K562 (cell line): ENCODE results near the gene PBX1. TPM values are rescaled to one million over a fixed set of nuclear protein-coding genes. Genes with fewer than 3 reads are reported as not detected.

Experiments used
- ATAC-seq: fragments of 200-7000 bp; cut with Tn5 transposase; 3 replicates; pipeline ENCODE4 v1.9.1; 2020; ENCODE audit warnings: moderate library complexity
- BruUV-seq: library from RNA; stranded (reverse); fragments of 400-500 nt; replicated peaks from 2 replicates; lab custom pipeline; 2021; lab: Mats Ljungman, UMichigan
- CTCF ChIA-PET: fragments of 300-600 bp; formaldehyde crosslinking; extraction: SDS; loops from one replicate; lab custom pipeline; 2021; ENCODE audit warnings: low intra/inter-chr PET ratio; lab: Yijun Ruan, JAX
- POLR2A ChIA-PET: fragments of 300-600, 350-650 bp; sonication (Branson Sonifier 250); formaldehyde crosslinking; extraction: SDS; loops from one replicate; lab custom pipeline; 2021; ENCODE audit warnings: antibody characterized with exemption, inconsistent platforms; lab: Yijun Ruan, JAX
- DNase-seq, 4 experiments: peaks; one replicate each; pipeline versions ENCODE4 v3.0.0 to v3.0.0-alpha.2; 2011 to 2018; ENCODE audit warnings: low spot score in 3 of 4, mixed read lengths in 3 of 4; ENCODE audit errors: extremely low read depth in 1 of 4
- FAIRE-seq: peaks from 2 replicates; lab custom pipeline; 2011; peaks lifted over from hg19 to GRCh38; lab: Jason Lieb, UNC
- H2AFZ ChIP-seq: 2 replicates; pipeline ENCODE4 v1.6.0; 2011; ENCODE audit warnings: low read depth, low read length, control low read depth, inconsistent platforms
- H3K27ac ChIP-seq: fragments of 200-600 bp; 3 replicates; pipeline ENCODE4 v1.8.0; 2011; ENCODE audit warnings: low read depth, mild to moderate bottlenecking, control low read depth, inconsistent platforms, low read length, moderate library complexity, mixed read lengths; ENCODE audit errors: extremely low read depth
- H3K27me3 ChIP-seq, 2 experiments: fragments of 300-600 bp in 1 of 2; 2 replicates in 1 of 2; 3 replicates in 1 of 2; pipeline versions ENCODE4 v1.6.0 to v1.8.0; 2011; ENCODE audit warnings: inconsistent platforms in 2 of 2, low read length in 2 of 2, mild to moderate bottlenecking in 1 of 2, mixed read lengths in 1 of 2, moderate library complexity in 1 of 2; ENCODE audit not compliant: control insufficient read depth in 2 of 2, insufficient read depth in 2 of 2
- H3K36me3 ChIP-seq: fragments of 300-600 bp; 3 replicates; pipeline ENCODE4 v1.8.0; 2011; ENCODE audit warnings: mild to moderate bottlenecking, low read length, inconsistent platforms; ENCODE audit not compliant: control insufficient read depth, insufficient read depth
- H3K4me1 ChIP-seq, 2 experiments: fragments of 200-600 bp in 1 of 2; replicated peaks in 1 of 2; 2 replicates in 1 of 2; 3 replicates in 1 of 2; pipeline versions ENCODE4 v1.5.1 to v1.8.0; 2011; ENCODE audit warnings: inconsistent platforms in 2 of 2, low read length in 2 of 2, mild to moderate bottlenecking in 1 of 2, mixed read lengths in 1 of 2, moderate library complexity in 1 of 2; ENCODE audit not compliant: control insufficient read depth in 2 of 2, insufficient read depth in 2 of 2
- H3K4me2 ChIP-seq: 2 replicates; pipeline ENCODE4 v1.6.1; 2011; ENCODE audit warnings: low read length, control low read depth, inconsistent platforms, mixed read lengths; ENCODE audit not compliant: insufficient read depth
- H3K4me3 ChIP-seq: fragments of 200-600 bp; sonication (generic), shearing (Covaris generic); 2 replicates; pipeline ENCODE4 v1.5.1; 2016; ENCODE audit warnings: control low read depth, inconsistent platforms
- H3K79me2 ChIP-seq: fragments of 200-600 bp; 3 replicates; pipeline ENCODE4 v1.8.0; 2011; ENCODE audit warnings: low read length, inconsistent platforms; ENCODE audit not compliant: control insufficient read depth, insufficient read depth
- H3K9ac ChIP-seq, 2 experiments: 2 replicates each; pipeline versions ENCODE4 v1.6.0 to v1.6.1; 2011; ENCODE audit warnings: low read depth in 2 of 2, low read length in 2 of 2, control low read depth in 1 of 2, inconsistent platforms in 1 of 2, mild to moderate bottlenecking in 1 of 2, mixed read lengths in 1 of 2; ENCODE audit not compliant: insufficient read depth in 1 of 2
- H3K9me1 ChIP-seq: one replicate; pipeline ENCODE4 v1.6.0; 2011; ENCODE audit warnings: inconsistent platforms, mild to moderate bottlenecking, low read length, moderate library complexity; ENCODE audit not compliant: control insufficient read depth, insufficient read depth
- H3K9me3 ChIP-seq: replicated peaks from 2 replicates; pipeline ENCODE4 v1.5.1; 2011; ENCODE audit warnings: low read depth, low read length, inconsistent platforms; ENCODE audit not compliant: control insufficient read depth, insufficient read depth
- H4K20me1 ChIP-seq: replicated peaks from 2 replicates; pipeline ENCODE4 v1.6.1; 2011; ENCODE audit warnings: low read length, inconsistent platforms, mixed read lengths; ENCODE audit not compliant: control insufficient read depth, insufficient read depth
- CHD4 ChIP-seq: fragments of 200-600 bp; sonication (generic); IDR thresholded peaks from 3 replicates; pipeline ENCODE4 v1.6.1; 2012; ENCODE audit warnings: low read depth, mild to moderate bottlenecking, mixed read lengths, low read length, inconsistent platforms; ENCODE audit not compliant: insufficient read depth, insufficient replicate concordance, poor library complexity, severe bottlenecking
- ESRRB ChIP-seq: fragments of 250-450 bp; sonication (Bioruptor Pico); IDR thresholded peaks from 2 replicates; pipeline ENCODE4 v1.5.0; 2020; ENCODE audit warnings: mild to moderate bottlenecking, moderate library complexity, borderline replicate concordance
- HDAC2 ChIP-seq: fragments of 450-650 bp; IDR thresholded peaks from 2 replicates; pipeline ENCODE4 v1.6.1; 2016; ENCODE audit warnings: mild to moderate bottlenecking
- MEF2A ChIP-seq: IDR thresholded peaks from 2 replicates; pipeline ENCODE4 v1.6.1; 2011; ENCODE audit warnings: low read depth, mild to moderate bottlenecking, low read length, moderate library complexity; ENCODE audit not compliant: control insufficient read depth
- STAT5A ChIP-seq: IDR thresholded peaks from 2 replicates; pipeline ENCODE4 v1.6.1; 2012; ENCODE audit warnings: low read length, inconsistent platforms, borderline replicate concordance
- ZNF444 ChIP-seq: fragments of 250-450 bp; sonication (Bioruptor Pico); IDR thresholded peaks from 2 replicates; pipeline ENCODE4 v1.4.0; 2020; ENCODE audit warnings: mild to moderate bottlenecking, moderate library complexity
- ZNF586 ChIP-seq: fragments of 450-650 bp; formaldehyde crosslinking; conservative IDR thresholded peaks from 2 replicates; pipeline ENCODE4 v1.4.0; 2020; ENCODE audit warnings: mild to moderate bottlenecking, moderate library complexity
- ZNF766 ChIP-seq: fragments of 200-800 bp; sonication (Bioruptor generic); conservative IDR thresholded peaks from 2 replicates; pipeline ENCODE4 v1.6.1; 2016; ENCODE audit warnings: missing genetic modification characterization, missing compliant biosample characterization
- ZNF778 ChIP-seq: fragments of 450-650 bp; formaldehyde crosslinking; IDR thresholded peaks from 2 replicates; pipeline ENCODE4 v1.4.0; 2020; ENCODE audit warnings: mild to moderate bottlenecking, moderate library complexity
- WGBS: fragments of 100-300 bp; shearing (Covaris generic); methylation state at CpG from one replicate; pipeline ENCODE4 v1.1.6; 2016; ENCODE audit warnings: low coverage, mixed read lengths; ENCODE audit not compliant: insufficient coverage; ENCODE audit errors: missing lambda C conversion rate; 5-methylcytosine and 5-hydroxymethylcytosine counted together
- in situ Hi-C: fragments of 300-500 bp; cut with MboI; formaldehyde crosslinking; loops from 4 replicates; pipeline ENCODE4 v1.15.0; 2018; ENCODE audit warnings: inconsistent platforms, mixed read lengths
- intact Hi-C: fragments of 100-400 bp; cut with micrococcal nuclease; formaldehyde crosslinking; loops from 2 replicates; pipeline ENCODE4 v1.14.2; 2022
- polyA plus RNA-seq, 8 experiments: library from polyadenylated mRNA; depleted of rRNA in 4 of 8; stranded (reverse) in 5 of 8; unstranded in 3 of 8; fragments of >200 nt; fragmentation: Nextera tagmentation in 2 of 8; fragmentation: Illumina TruSeq in 1 of 8; extraction: Ambion mirVana in 2 of 8; extraction: Trizol in 1 of 8; gene quantifications; 2 replicates each; pipeline versions ENCODE4 v1.2.1 to v1.2.3, GENCODE V29; 2011 to 2014; ENCODE audit warnings: inconsistent platforms in 1 of 8, missing spikeins in 1 of 8
- total RNA-seq, 7 experiments: library from RNA; depleted of rRNA in 6 of 7; stranded (reverse); fragments of >200 nt in 6 of 7; fragmentation: Illumina TruSeq in 2 of 7; extraction: Trizol in 2 of 7; gene quantifications; 2 replicates each; pipeline versions ENCODE4 v1.2.1 to v1.2.3, GENCODE V29; 2011 to 2021; ENCODE audit warnings: low replicate concordance in 1 of 7

Gene PBX1
- total and polyA plus RNA-seq, 9 of the 15 experiments (the other 6 are each of a cell fraction or from before 2014, with no cell fraction given) = 0.03 to 0.62 (median 0.17) TPM

GRCh38 chr1:164534863-164535610 is 23.9 kb upstream of the PBX1 start:
- no peak for TF ChIP-seq STAT5A
- no peak for TF ChIP-seq MEF2A
- TF ChIP-seq ESRRB (CRISPR knock-in tag) = no peak
- TF ChIP-seq ZNF586 (CRISPR knock-in tag) = no peak
- TF ChIP-seq CHD4 = no peak
- TF ChIP-seq ZNF766 (CRISPR knock-in tag) = no peak
- TF ChIP-seq ZNF444 = no peak
- no peak for TF ChIP-seq ZNF778
- no peak for TF ChIP-seq HDAC2
- FAIRE-seq (no peak), ATAC-seq (no peak), DNase-seq (no peak)
- Histone ChIP-seq H3K4me2 (no peak overlapping the region), H2AFZ (no peak overlapping the region), H4K20me1 (no peaks in the 10 kb centered on the region), H3K9ac (no peak overlapping the region), H3K4me3 (no peak overlapping the region), H3K36me3 (no peaks in the 10 kb centered on the region), H3K4me1 (no peaks in the 10 kb centered on the region), H3K27me3 (no peaks in the 10 kb centered on the region), H3K9me1 (no peaks in the 10 kb centered on the region), H3K9me3 (no peaks in the 10 kb centered on the region), H3K27ac (no peak overlapping the region), H3K79me2 (no peaks in the 10 kb centered on the region)
- no TSS peak for BruUV-seq
- 4% methylated on average over 5 of the region's 5 CpGs for WGBS
- ChIA-PET POLR2A (interaction anchor here (0.5 kb wide), 1 partner anchor 86 kb away, joined by 4 read pairs; no protein-coding TSS in a partner anchor), CTCF (interaction anchor here (0.7 kb wide), 1 partner anchor 253 kb away, joined by 6 read pairs; no protein-coding TSS in a partner anchor)
- intact Hi-C loops (no loop called here), in situ Hi-C loops (no loop called here)
